ENCODE measurements around the gene EFEMP1.

EFEMP1 gene

DNA sequence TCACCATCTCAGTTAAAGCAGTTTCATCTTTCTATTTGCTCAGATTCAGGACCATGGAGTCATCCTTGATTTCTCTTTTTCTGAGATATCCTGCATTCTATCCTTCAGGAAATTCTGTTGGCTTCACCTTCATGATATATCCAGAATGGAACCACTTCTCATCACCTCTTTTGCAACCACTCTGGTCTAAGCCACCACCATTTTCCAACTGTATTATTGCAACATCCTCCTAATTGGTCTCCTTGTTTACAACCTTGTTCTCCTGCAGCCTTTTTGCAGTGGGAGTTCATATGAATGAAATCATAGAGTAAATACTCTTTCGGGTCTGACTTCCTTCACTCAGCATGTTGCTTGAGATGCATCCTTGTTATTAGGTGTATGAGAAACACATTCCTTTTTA lies 3.4 kb upstream of the EFEMP1 start:
- WGBS, 2 donors (ENCODE audit: extremely low coverage in 2 of 2, insufficient read length in 2 of 2, insufficient replicate concordance in 1 of 2), result no CpG with 5 or more reads among the region's 1 CpG
- Histone ChIP-seq H3K14ac (ENCODE audit: low read length) (no peak overlapping the region), H4K8ac (ENCODE audit: low read depth, low read length) (no peak overlapping the region)

DNA sequence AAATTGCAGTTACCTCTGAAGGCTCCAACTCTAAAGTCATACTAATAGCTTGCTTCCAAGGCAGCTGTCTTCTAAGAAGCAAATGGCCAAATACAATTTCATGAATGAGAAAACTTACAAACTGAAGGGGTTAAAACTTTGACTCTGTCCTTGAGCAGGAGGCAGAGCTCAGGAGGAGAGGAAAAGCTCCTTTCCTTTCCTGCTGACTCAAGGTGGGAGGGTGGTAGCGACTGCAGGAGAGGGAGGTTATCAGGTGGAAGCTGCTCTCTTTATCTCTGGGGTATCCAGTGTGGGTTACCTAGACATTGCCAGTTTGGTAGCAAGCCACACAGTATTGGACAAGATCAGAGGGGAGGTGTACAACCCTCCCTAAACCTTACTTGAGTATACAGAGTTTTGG lies 2.7 kb upstream of the EFEMP1 start:
- Histone ChIP-seq H3K4me1 (ENCODE audit: control insufficient read depth in 2 of 2, insufficient read depth in 1 of 2, low read depth in 1 of 2, low read length in 2 of 2) (no peaks in the 10 kb centered on the region), H3K9ac (ENCODE audit: low read depth, low read length, poor library complexity) (no peak overlapping the region), H2AK5ac (ENCODE audit: low read depth, low read length) (no peak overlapping the region), H3K4me3 (ENCODE audit: low read length in 2 of 2) (no peak overlapping the region), H3K27ac (replicated peaks; ENCODE audit: low read length) (no peak overlapping the region), H3K23ac (ENCODE audit: low read depth, low read length, poor library complexity) (no peak overlapping the region), H3K4ac (ENCODE audit: low read length) (no peak overlapping the region), H2AFZ (ENCODE audit: low read length) (no peak overlapping the region), H4K91ac (ENCODE audit: low read depth, low read length, poor library complexity) (no peak overlapping the region), H3K18ac (ENCODE audit: low read length) (no peak overlapping the region), H2BK15ac (ENCODE audit: low read length) (no peak overlapping the region), H3K79me1 (ENCODE audit: low read depth, low read length) (no peaks in the 10 kb centered on the region), H3K36me3 (replicated peaks in 1 of 2; ENCODE audit: control insufficient read depth in 2 of 2, insufficient read depth in 2 of 2, low read length in 2 of 2) (no peaks in the 10 kb centered on the region), H3K9me3 (replicated peaks in 1 of 2; ENCODE audit: control insufficient read depth in 2 of 2, insufficient read depth in 1 of 2, low read depth in 1 of 2, low read length in 2 of 2) (no peaks in the 10 kb centered on the region), H3K14ac (ENCODE audit: low read length) (no peak overlapping the region), H4K8ac (ENCODE audit: low read depth, low read length) (no peak overlapping the region), H2BK12ac (ENCODE audit: low read length) (no peak overlapping the region), H3K27me3 (ENCODE audit: control insufficient read depth in 3 of 3, insufficient read depth in 3 of 3, low read depth in 1 of 3, low read length in 3 of 3) (peaks cover 0 to 37% (median 0%) of the 10 kb centered on the region in 3 experiments), H2BK120ac (ENCODE audit: low read depth, low read length) (no peak overlapping the region), H3K4me2 (ENCODE audit: insufficient read depth, low read length, poor library complexity, severe bottlenecking) (no peak overlapping the region), H2BK5ac (ENCODE audit: low read length) (no peak overlapping the region)
- DNase-seq (ENCODE audit: low spot score), result no peak
- no CpG with 5 or more reads among the region's 1 CpG for WGBS, 2 donors (ENCODE audit: extremely low coverage in 2 of 2, insufficient read length in 2 of 2, insufficient replicate concordance in 1 of 2)

More for the DNA sequence above, 3.4 kb upstream of the EFEMP1 start:
- H3K27me3 ChIP-seq (ENCODE audit: control insufficient read depth in 3 of 3, insufficient read depth in 3 of 3, low read depth in 1 of 3, low read length in 3 of 3), result peaks cover 0 to 30% (median 0%) of the 10 kb centered on the region in 3 experiments
- H3K4me3 ChIP-seq (ENCODE audit: low read length in 2 of 2), result no peak overlapping the region
- H2BK5ac ChIP-seq (ENCODE audit: low read length), result no peak overlapping the region
- no peak for DNase-seq (ENCODE audit: low spot score)
- no peaks in the 10 kb centered on the region for H3K79me1 ChIP-seq (ENCODE audit: low read depth, low read length)
- H3K23ac ChIP-seq (ENCODE audit: low read depth, low read length, poor library complexity), result no peak overlapping the region
- no peak overlapping the region for H2AK5ac ChIP-seq (ENCODE audit: low read depth, low read length)
- H3K4me1 ChIP-seq (ENCODE audit: control insufficient read depth in 2 of 2, insufficient read depth in 1 of 2, low read depth in 1 of 2, low read length in 2 of 2), result no peaks in the 10 kb centered on the region
- H2BK15ac ChIP-seq (ENCODE audit: low read length), result no peak overlapping the region
- no peak overlapping the region for H3K18ac ChIP-seq (ENCODE audit: low read length)
- H3K4me2 ChIP-seq (ENCODE audit: insufficient read depth, low read length, poor library complexity, severe bottlenecking), result no peak overlapping the region
- H3K27ac ChIP-seq (replicated peaks; ENCODE audit: low read length), result no peak overlapping the region
- H4K91ac ChIP-seq (ENCODE audit: low read depth, low read length, poor library complexity), result no peak overlapping the region
- no peak overlapping the region for H3K9ac ChIP-seq (ENCODE audit: low read depth, low read length, poor library complexity)
- no peak overlapping the region for H3K4ac ChIP-seq (ENCODE audit: low read length)
- H2BK120ac ChIP-seq (ENCODE audit: low read depth, low read length), result no peak overlapping the region
- no peaks in the 10 kb centered on the region for H3K9me3 ChIP-seq (replicated peaks in 1 of 2; ENCODE audit: control insufficient read depth in 2 of 2, insufficient read depth in 1 of 2, low read depth in 1 of 2, low read length in 2 of 2)
- no peak overlapping the region for H2BK12ac ChIP-seq (ENCODE audit: low read length)
- no peaks in the 10 kb centered on the region for H3K36me3 ChIP-seq (replicated peaks in 1 of 2; ENCODE audit: control insufficient read depth in 2 of 2, insufficient read depth in 2 of 2, low read length in 2 of 2)
- no peak overlapping the region for H2AFZ ChIP-seq (ENCODE audit: low read length)

GRCh38 chr2:55923982-55924321 lies 370 bp upstream of the EFEMP1 start:
- no peak overlapping the region for H3K4ac ChIP-seq (ENCODE audit: low read length)
- H3K4me3 ChIP-seq (ENCODE audit: low read length in 2 of 2), result peak overlapping the region in 1 of 2 donors; percentile 87
- WGBS, 2 donors (ENCODE audit: extremely low coverage in 2 of 2, insufficient read length in 2 of 2, insufficient replicate concordance in 1 of 2), result no CpG with 5 or more reads among the region's 8 CpGs
- H2BK120ac ChIP-seq (ENCODE audit: low read depth, low read length), result no peak overlapping the region
- no peak overlapping the region for H4K91ac ChIP-seq (ENCODE audit: low read depth, low read length, poor library complexity)
- peak overlapping the region; percentile 92 for H3K18ac ChIP-seq (ENCODE audit: low read length)
- no peaks in the 10 kb centered on the region for H3K4me1 ChIP-seq (ENCODE audit: control insufficient read depth in 2 of 2, insufficient read depth in 1 of 2, low read depth in 1 of 2, low read length in 2 of 2)
- no peak overlapping the region for H2BK5ac ChIP-seq (ENCODE audit: low read length)
- H3K9ac ChIP-seq (ENCODE audit: low read depth, low read length, poor library complexity), result no peak overlapping the region
- no peaks in the 10 kb centered on the region for H3K36me3 ChIP-seq (replicated peaks in 1 of 2; ENCODE audit: control insufficient read depth in 2 of 2, insufficient read depth in 2 of 2, low read length in 2 of 2)
- no peaks in the 10 kb centered on the region for H3K9me3 ChIP-seq (replicated peaks in 1 of 2; ENCODE audit: control insufficient read depth in 2 of 2, insufficient read depth in 1 of 2, low read depth in 1 of 2, low read length in 2 of 2)
- no peaks in the 10 kb centered on the region for H3K79me1 ChIP-seq (ENCODE audit: low read depth, low read length)
- H4K8ac ChIP-seq (ENCODE audit: low read depth, low read length), result no peak overlapping the region
- H3K14ac ChIP-seq (ENCODE audit: low read length), result no peak overlapping the region
- peak overlapping the region; percentile 81 for H2AFZ ChIP-seq (ENCODE audit: low read length)
- H3K27ac ChIP-seq (replicated peaks; ENCODE audit: low read length), result no peak overlapping the region
- no peak overlapping the region for H2BK15ac ChIP-seq (ENCODE audit: low read length)
- H3K23ac ChIP-seq (ENCODE audit: low read depth, low read length, poor library complexity), result no peak overlapping the region
- no peak overlapping the region for H2AK5ac ChIP-seq (ENCODE audit: low read depth, low read length)
- peaks cover 0 to 46% (median 0%) of the 10 kb centered on the region in 3 experiments for H3K27me3 ChIP-seq (ENCODE audit: control insufficient read depth in 3 of 3, insufficient read depth in 3 of 3, low read depth in 1 of 3, low read length in 3 of 3)
- no peak overlapping the region for H2BK12ac ChIP-seq (ENCODE audit: low read length)
- H3K4me2 ChIP-seq (ENCODE audit: insufficient read depth, low read length, poor library complexity, severe bottlenecking), result peak overlapping the region; percentile 86
- no peak for DNase-seq (ENCODE audit: low spot score)

- Histone ChIP-seq H3K4me3 (ENCODE audit: low read length in 2 of 2) (peak overlapping the region in 1 of 2 donors; percentile 87), H3K4me2 (ENCODE audit: insufficient read depth, low read length, poor library complexity, severe bottlenecking) (peak overlapping the region; percentile 86), H2BK5ac (ENCODE audit: low read length) (no peak overlapping the region), H4K91ac (ENCODE audit: low read depth, low read length, poor library complexity) (no peak overlapping the region), H3K36me3 (replicated peaks in 1 of 2; ENCODE audit: control insufficient read depth in 2 of 2, insufficient read depth in 2 of 2, low read length in 2 of 2) (peaks cover 0 to 5% of the 10 kb centered on the region in 2 donors), H2AFZ (ENCODE audit: low read length) (no peak overlapping the region), H3K27ac (replicated peaks; ENCODE audit: low read length) (no peak overlapping the region), H4K8ac (ENCODE audit: low read depth, low read length) (no peak overlapping the region), H3K4ac (ENCODE audit: low read length) (no peak overlapping the region), H2BK120ac (ENCODE audit: low read depth, low read length) (no peak overlapping the region), H3K79me1 (ENCODE audit: low read depth, low read length) (no peaks in the 10 kb centered on the region), H3K14ac (ENCODE audit: low read length) (no peak overlapping the region), H3K18ac (ENCODE audit: low read length) (peak overlapping the region; percentile 11), H3K27me3 (ENCODE audit: control insufficient read depth in 3 of 3, insufficient read depth in 3 of 3, low read depth in 1 of 3, low read length in 3 of 3) (peaks cover 0 to 53% (median 0%) of the 10 kb centered on the region in 3 experiments), H3K23ac (ENCODE audit: low read depth, low read length, poor library complexity) (no peak overlapping the region), H2BK15ac (ENCODE audit: low read length) (no peak overlapping the region), H3K9me3 (replicated peaks in 1 of 2; ENCODE audit: control insufficient read depth in 2 of 2, insufficient read depth in 1 of 2, low read depth in 1 of 2, low read length in 2 of 2) (no peaks in the 10 kb centered on the region), H3K9ac (ENCODE audit: low read depth, low read length, poor library complexity) (no peak overlapping the region), H2AK5ac (ENCODE audit: low read depth, low read length) (no peak overlapping the region), H3K4me1 (ENCODE audit: control insufficient read depth in 2 of 2, insufficient read depth in 1 of 2, low read depth in 1 of 2, low read length in 2 of 2) (peaks cover 0 to 1% of the 10 kb centered on the region in 2 donors), H2BK12ac (ENCODE audit: low read length) (no peak overlapping the region)
- peak; percentile 23 for DNase-seq (ENCODE audit: low spot score)
- WGBS, 2 donors (ENCODE audit: extremely low coverage in 2 of 2, insufficient read length in 2 of 2, insufficient replicate concordance in 1 of 2), result no CpG with 5 or more reads among the region's 19 CpGs
These were observed 1.2 kb downstream of the EFEMP1 start for GRCh38 chr2:55922291-55922907.

All from neuronal stem cell (in vitro differentiated cells).